Trophoblast cell (in vitro differentiated cells and primary cell): Measurements from ENCODE around the gene CTRB1.
"Not testable (repeated sequence)": the region's sequence is repeated elsewhere in the genome, so short reads cannot be mapped to it uniquely, and the experiment has no call there.

Experiments
- DNase-seq, 2 donors: peaks; one replicate each; pipeline ENCODE4 v3.0.0-alpha.2; 2016
- H2AFZ ChIP-seq: 2 replicates; pipeline ENCODE4 v1.6.1; 2013; ENCODE audit warnings: low read length, moderate library complexity, mild to moderate bottlenecking; ENCODE audit not compliant: insufficient read depth, poor library complexity
- H2AK5ac ChIP-seq: 2 replicates; pipeline ENCODE4 v1.6.1; 2013; ENCODE audit warnings: mild to moderate bottlenecking, low read length
- H2BK120ac ChIP-seq: 2 replicates; pipeline ENCODE4 v1.6.1; 2013; ENCODE audit warnings: low read length, mild to moderate bottlenecking, moderate library complexity; ENCODE audit not compliant: insufficient read depth, poor library complexity
- H2BK12ac ChIP-seq: 2 replicates; pipeline ENCODE4 v1.6.1; 2013; ENCODE audit warnings: mild to moderate bottlenecking, low read length, moderate library complexity
- H2BK5ac ChIP-seq: 2 replicates; pipeline ENCODE4 v1.6.1; 2013; ENCODE audit warnings: low read length, low read depth, moderate library complexity, mild to moderate bottlenecking; ENCODE audit not compliant: poor library complexity
- H3K14ac ChIP-seq: 2 replicates; pipeline ENCODE4 v1.6.1; 2013; ENCODE audit warnings: mild to moderate bottlenecking, low read length
- H3K18ac ChIP-seq: 2 replicates; pipeline ENCODE4 v1.6.1; 2013; ENCODE audit warnings: mild to moderate bottlenecking, low read length
- H3K23ac ChIP-seq: 2 replicates; pipeline ENCODE4 v1.6.1; 2013; ENCODE audit warnings: low read length
- H3K27ac ChIP-seq: 2 replicates; pipeline ENCODE4 v1.5.1; 2013; ENCODE audit warnings: low read depth, mild to moderate bottlenecking, inconsistent platforms, low read length, moderate library complexity
- H3K27me3 ChIP-seq: 2 replicates; pipeline ENCODE4 v1.6.1; 2013; ENCODE audit warnings: inconsistent platforms, mild to moderate bottlenecking, low read length, moderate library complexity; ENCODE audit not compliant: insufficient read depth
- H3K36me3 ChIP-seq, 2 experiments: 1 replicate in 1 of 2; 2 replicates in 1 of 2; pipeline ENCODE4 v1.6.1; 2013; ENCODE audit warnings: low read length in 2 of 2, mild to moderate bottlenecking in 2 of 2, moderate library complexity in 1 of 2; ENCODE audit not compliant: insufficient read depth in 2 of 2, control insufficient read depth in 1 of 2
- H3K4ac ChIP-seq: 2 replicates; pipeline ENCODE4 v1.6.1; 2013; ENCODE audit warnings: low read depth, mild to moderate bottlenecking, low read length, moderate library complexity
- H3K4me1 ChIP-seq, 2 experiments: 1 replicate in 1 of 2; 2 replicates in 1 of 2; pipeline ENCODE4 v1.6.1; 2013; ENCODE audit warnings: low read length in 2 of 2, mild to moderate bottlenecking in 2 of 2, moderate library complexity in 1 of 2; ENCODE audit not compliant: insufficient read depth in 2 of 2, control insufficient read depth in 1 of 2
- H3K4me2 ChIP-seq: 2 replicates; pipeline ENCODE4 v1.6.1; 2013; ENCODE audit warnings: inconsistent platforms, mild to moderate bottlenecking, low read length, moderate library complexity
- H3K4me3 ChIP-seq: 2 replicates; pipeline ENCODE4 v1.5.1; 2013; ENCODE audit warnings: mild to moderate bottlenecking, low read depth, low read length, inconsistent platforms
- H3K79me1 ChIP-seq: one replicate; pipeline ENCODE4 v1.6.1; 2013; ENCODE audit warnings: low read length
- H3K79me2 ChIP-seq: 2 replicates; pipeline ENCODE4 v1.6.1; 2013; ENCODE audit warnings: low read length, mild to moderate bottlenecking; ENCODE audit not compliant: control insufficient read depth, insufficient read depth, poor library complexity
- H3K9ac ChIP-seq: 2 replicates; pipeline ENCODE4 v1.6.1; 2013; ENCODE audit warnings: mild to moderate bottlenecking, low read length
- H3K9me3 ChIP-seq: 2 replicates; pipeline ENCODE4 v1.6.1; 2013; ENCODE audit warnings: low read depth, mild to moderate bottlenecking, control low read depth, inconsistent platforms, low read length; ENCODE audit not compliant: insufficient read depth
- H4K12ac ChIP-seq: 2 replicates; pipeline ENCODE4 v1.6.1; 2013; ENCODE audit warnings: low read depth, mild to moderate bottlenecking, low read length, moderate library complexity
- H4K8ac ChIP-seq: 2 replicates; pipeline ENCODE4 v1.6.1; 2013; ENCODE audit warnings: low read depth, mild to moderate bottlenecking, low read length, moderate library complexity
- H4K91ac ChIP-seq: one replicate; pipeline ENCODE4 v1.6.1; 2013; ENCODE audit warnings: low read depth, mild to moderate bottlenecking, low read length, moderate library complexity
- WGBS: extraction: QIAGEN DNeasy Blood & Tissue Kit; methylation state at CpG from one replicate; pipeline ENCODE4 v1.1.7; 2013; ENCODE audit warnings: missing lambda C conversion rate; ENCODE audit not compliant: insufficient read length, insufficient coverage; ENCODE audit errors: extremely low coverage; 5-methylcytosine and 5-hydroxymethylcytosine counted together

Gene CTRB1

GRCh38 chr16:75209944-75210343, 8.8 kb upstream of the CTRB1 start:
- H3K27ac ChIP-seq, result no peak overlapping the region
- H2BK12ac ChIP-seq, result no peak overlapping the region
- whole genome bisulfite sequencing, result no CpG with 5 or more reads among the region's 5 CpGs
- H3K4me3 ChIP-seq, result no peak overlapping the region
- H3K27me3 ChIP-seq, result no peaks in the 10 kb centered on the region
- H3K36me3 ChIP-seq, result no peaks in the 10 kb centered on the region
- no peak overlapping the region for H4K91ac ChIP-seq
- no peak overlapping the region for H3K9ac ChIP-seq
- no peak overlapping the region for H4K8ac ChIP-seq
- no peak overlapping the region for H2AK5ac ChIP-seq
- peak in 1 of 2 donors; percentile 51 for DNase-seq
- H2BK120ac ChIP-seq, result no peak overlapping the region
- H3K79me2 ChIP-seq, result no peaks in the 10 kb centered on the region
- H3K9me3 ChIP-seq, result peaks cover 4% of the 10 kb centered on the region
- H3K14ac ChIP-seq, result no peak overlapping the region
- H3K18ac ChIP-seq, result no peak overlapping the region
- no peak overlapping the region for H3K4me2 ChIP-seq
- peaks cover 4% of the 10 kb centered on the region for H3K79me1 ChIP-seq
- H3K23ac ChIP-seq, result no peak overlapping the region
- no peak overlapping the region for H2AFZ ChIP-seq
- no peak overlapping the region for H2BK5ac ChIP-seq
- no peak overlapping the region for H3K4ac ChIP-seq
- H4K12ac ChIP-seq, result no peak overlapping the region
- H3K4me1 ChIP-seq, result no peaks in the 10 kb centered on the region

- H3K4ac ChIP-seq, DNase-seq, H2BK120ac ChIP-seq, H3K79me2 ChIP-seq, H3K4me2 ChIP-seq, H3K18ac ChIP-seq, H4K8ac ChIP-seq, H3K27me3 ChIP-seq, H2BK5ac ChIP-seq, H3K27ac ChIP-seq, H3K36me3 ChIP-seq, H4K12ac ChIP-seq, H3K4me3 ChIP-seq, H3K79me1 ChIP-seq, H3K4me1 ChIP-seq, H3K9me3 ChIP-seq, H2AK5ac ChIP-seq, H3K9ac ChIP-seq, H3K23ac ChIP-seq, H4K91ac ChIP-seq, H2AFZ ChIP-seq, H2BK12ac ChIP-seq, H3K14ac ChIP-seq: not testable (repeated sequence)
- no CpG with 5 or more reads among the region's 10 CpGs for WGBS
Measured at GRCh38 chr16:75211286-75211685, 7.5 kb upstream of the CTRB1 start.

- no peaks in the 10 kb centered on the region for H3K36me3 ChIP-seq
- no peak overlapping the region for H2BK120ac ChIP-seq
- H2BK12ac ChIP-seq, result peak overlapping the region; percentile 36
- H3K23ac ChIP-seq, result no peak overlapping the region
- H3K18ac ChIP-seq, result no peak overlapping the region
- peaks cover 4% of the 10 kb centered on the region for H3K9me3 ChIP-seq
- no peak overlapping the region for H4K8ac ChIP-seq
- H2BK5ac ChIP-seq, result no peak overlapping the region
- H4K12ac ChIP-seq, result no peak overlapping the region
- peaks cover 3 to 18% of the 10 kb centered on the region in 2 experiments for H3K4me1 ChIP-seq
- no peak overlapping the region for H3K4me3 ChIP-seq
- H3K27me3 ChIP-seq, result no peaks in the 10 kb centered on the region
- no peak overlapping the region for H2AFZ ChIP-seq
- no peak overlapping the region for H3K27ac ChIP-seq
- H3K9ac ChIP-seq, result no peak overlapping the region
- peak overlapping the region; percentile 11 for H4K91ac ChIP-seq
- peaks cover 1% of the 10 kb centered on the region for H3K79me2 ChIP-seq
- WGBS, result no CpG with 5 or more reads among the region's 2 CpGs
- peak; percentile 40 to 60 for DNase-seq
- H3K14ac ChIP-seq, result no peak overlapping the region
- H3K4me2 ChIP-seq, result no peak overlapping the region
- H3K4ac ChIP-seq, result no peak overlapping the region
- peaks cover 2% of the 10 kb centered on the region for H3K79me1 ChIP-seq
- no peak overlapping the region for H2AK5ac ChIP-seq
Measured at GRCh38 chr16:75216127-75216526, 2.7 kb upstream of the CTRB1 start.

DNA sequence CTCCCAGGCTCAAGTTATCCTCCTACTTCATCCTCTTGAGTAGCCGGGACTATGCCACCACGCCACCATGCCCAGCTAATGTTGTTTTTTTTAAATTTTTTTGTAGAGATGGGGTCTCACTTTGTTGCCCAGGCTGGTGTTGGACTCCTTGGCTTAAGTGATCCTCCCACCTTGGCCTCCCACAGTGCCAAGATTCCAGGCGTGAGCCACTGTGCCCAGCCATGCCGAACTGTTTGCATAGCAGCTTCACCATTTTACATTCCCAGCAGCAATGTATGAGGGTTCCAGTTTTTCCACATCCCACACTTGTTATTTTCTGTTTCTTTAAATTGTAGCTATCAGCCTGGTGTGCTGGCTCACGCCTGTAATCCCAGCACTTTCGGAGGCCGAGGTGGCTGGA, 2.2 kb upstream of the CTRB1 start:
- Histone ChIP-seq H2BK5ac (no peak overlapping the region), H2AFZ (no peak overlapping the region), H2BK120ac (no peak overlapping the region), H3K36me3 (no peaks in the 10 kb centered on the region), H3K18ac (no peak overlapping the region), H4K91ac (peak overlapping the region; percentile 51), H3K9ac (no peak overlapping the region), H2AK5ac (no peak overlapping the region), H3K79me2 (peaks cover 1% of the 10 kb centered on the region), H3K4me3 (no peak overlapping the region), H4K8ac (no peak overlapping the region), H3K23ac (no peak overlapping the region), H3K27ac (no peak overlapping the region), H3K4me1 (peaks cover 3 to 18% of the 10 kb centered on the region in 2 experiments), H2BK12ac (no peak overlapping the region), H3K4me2 (no peak overlapping the region), H3K79me1 (peaks cover 2% of the 10 kb centered on the region), H4K12ac (no peak overlapping the region), H3K9me3 (peaks cover 4% of the 10 kb centered on the region), H3K4ac (no peak overlapping the region), H3K14ac (no peak overlapping the region), H3K27me3 (no peaks in the 10 kb centered on the region)
- no CpG with 5 or more reads among the region's 7 CpGs for WGBS
- DNase-seq, result peak; percentile 63 to 85
